Panc1 (cell line): ENCODE data around the gene PCDHA12. TPM values are rescaled to one million over a fixed set of nuclear protein-coding genes. Genes with fewer than 3 reads are reported as not detected.
A peak's percentile ranks its signal among the peaks of the same experiment; 100 is the strongest.

Experiments
- ATAC-seq: fragments of 200-7000 bp; cut with Tn5 transposase; 2 replicates; pipeline ENCODE4 v1.9.1; 2020; ENCODE audit warnings: mild to moderate bottlenecking, moderate library complexity
- BruUV-seq: library from RNA; stranded (reverse); fragments of 400-500 nt; replicated peaks from 2 replicates; lab custom pipeline; 2021; lab: Mats Ljungman, UMichigan
- CTCF ChIA-PET: fragments of 300-600 bp; sonication (Branson Sonifier 250); formaldehyde crosslinking; loops from one replicate; lab custom pipeline; 2022; ENCODE audit warnings: antibody characterized with exemption; lab: Charles Lee
- POLR2A ChIA-PET: fragments of 300-600 bp; sonication (Branson Sonifier 250); formaldehyde crosslinking; loops from one replicate; lab custom pipeline; 2022; ENCODE audit warnings: antibody characterized with exemption; lab: Charles Lee
- DNase-seq: peaks from one replicate; pipeline ENCODE4 v3.0.0-alpha.2; 2010; ENCODE audit warnings: low read depth, low spot score
- H3K27ac ChIP-seq: 2 replicates; pipeline ENCODE4 v1.5.1; 2011; ENCODE audit warnings: mild to moderate bottlenecking, low read length, inconsistent platforms
- H3K27me3 ChIP-seq: fragments of 200-500 bp; sonication (Bioruptor generic); 2 replicates; pipeline ENCODE4 v1.6.0; 2014; ENCODE audit warnings: low read length, inconsistent platforms; ENCODE audit not compliant: control insufficient read depth, insufficient read depth
- H3K36me3 ChIP-seq: fragments of 200-500 bp; sonication (Bioruptor generic); 2 replicates; pipeline ENCODE4 v1.5.1; 2014; ENCODE audit warnings: inconsistent platforms, mild to moderate bottlenecking, low read length, moderate library complexity; ENCODE audit not compliant: control insufficient read depth, insufficient read depth
- H3K4me1 ChIP-seq: 2 replicates; pipeline ENCODE4 v1.5.1; 2011; ENCODE audit warnings: inconsistent platforms, mild to moderate bottlenecking, low read length, moderate library complexity; ENCODE audit not compliant: control insufficient read depth, insufficient read depth
- H3K4me3 ChIP-seq, 2 experiments: 2 replicates each; pipeline ENCODE4 v1.5.1; 2011 to 2012; ENCODE audit warnings: low read depth in 2 of 2, low read length in 2 of 2, mild to moderate bottlenecking in 2 of 2, inconsistent platforms in 1 of 2, moderate library complexity in 1 of 2
- H3K9me3 ChIP-seq: fragments of 200-500 bp; sonication (Bioruptor generic); 2 replicates; pipeline ENCODE4 v1.5.1; 2014; ENCODE audit warnings: low read depth, mild to moderate bottlenecking, inconsistent platforms, low read length, moderate library complexity; ENCODE audit not compliant: control insufficient read depth, insufficient read depth
- CTCF ChIP-seq: fragments of 450-650 bp; IDR thresholded peaks from 2 replicates; pipeline ENCODE4 v1.5.1; 2017; ENCODE audit warnings: mild to moderate bottlenecking
- POLR2AphosphoS5 ChIP-seq: IDR thresholded peaks from 2 replicates; pipeline ENCODE4 v1.6.1; 2012; ENCODE audit warnings: mild to moderate bottlenecking, low read depth, low read length, moderate library complexity
- SIN3A ChIP-seq: IDR thresholded peaks from 2 replicates; pipeline ENCODE4 v1.6.1; 2012; ENCODE audit warnings: low read depth, mild to moderate bottlenecking, low read length, moderate library complexity, borderline replicate concordance; ENCODE audit not compliant: insufficient read depth
- TCF7L2 ChIP-seq: IDR thresholded peaks from 2 replicates; pipeline ENCODE4 v1.6.1; 2011; ENCODE audit warnings: mild to moderate bottlenecking, low read depth, low read length, inconsistent platforms
- in situ Hi-C: cut with HindIII; loops from 2 replicates; pipeline ENCODE4 v1.10.0; 2016; ENCODE audit warnings: low sequenced_read_pairs, low pct_unique_long_range_greater_than_20kb
- intact Hi-C: fragments of 100-400 bp; cut with micrococcal nuclease; formaldehyde crosslinking; loops from one replicate; pipeline ENCODE4 v1.10.0; 2022; ENCODE audit not compliant: unreplicated experiment
- total RNA-seq: library from RNA; stranded (reverse); gene quantifications from one replicate; pipeline ENCODE4 v1.2.1, GENCODE V29; 2021; ENCODE audit not compliant: unreplicated experiment
- TF ChIP-seq, protein P1 (sequence below), 2 experiments: IDR thresholded peaks; 2 replicates each; pipeline ENCODE4 v1.6.1; 2011 to 2012; ENCODE audit warnings: low read depth in 2 of 2, control low read depth in 1 of 2, low read length in 1 of 2, mild to moderate bottlenecking in 1 of 2, moderate library complexity in 1 of 2; ENCODE audit not compliant: insufficient read depth in 1 of 2

The PCDHA12 gene
- total RNA-seq, 1 experiment from 2014 or later = 10.0 TPM

DNA sequence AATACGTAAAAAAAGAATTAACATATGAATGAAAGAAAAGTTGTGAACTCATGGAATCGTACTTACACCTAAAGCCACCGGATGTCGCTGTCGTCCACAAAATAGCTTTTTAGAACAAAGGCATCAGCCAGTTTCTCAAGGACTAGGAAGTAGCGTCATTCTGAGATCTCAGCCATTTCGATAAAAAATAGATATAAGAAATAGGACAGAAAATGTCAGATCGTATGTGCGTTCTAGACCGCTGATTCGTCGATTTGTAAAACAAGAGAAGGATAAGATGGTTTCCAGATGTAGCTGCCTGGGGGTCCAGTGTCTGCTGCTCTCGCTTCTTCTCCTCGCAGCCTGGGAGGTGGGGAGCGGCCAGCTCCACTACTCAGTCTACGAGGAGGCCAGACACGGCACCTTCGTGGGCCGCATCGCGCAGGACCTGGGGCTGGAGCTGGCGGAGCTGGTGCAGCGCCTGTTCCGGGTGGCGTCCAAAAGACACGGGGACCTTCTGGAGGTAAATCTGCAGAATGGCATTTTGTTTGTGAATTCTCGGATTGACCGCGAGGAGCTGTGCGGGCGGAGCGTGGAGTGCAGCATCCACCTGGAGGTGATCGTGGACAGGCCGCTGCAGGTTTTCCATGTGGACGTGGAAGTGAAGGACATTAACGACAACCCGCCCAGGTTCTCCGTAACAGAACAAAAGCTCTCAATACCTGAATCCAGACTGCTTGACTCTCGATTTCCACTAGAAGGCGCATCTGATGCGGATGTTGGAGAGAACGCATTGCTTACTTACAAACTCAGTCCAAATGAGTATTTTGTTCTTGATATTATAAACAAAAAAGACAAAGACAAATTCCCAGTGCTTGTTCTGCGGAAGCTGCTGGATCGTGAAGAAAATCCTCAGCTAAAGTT lies 19.1 kb upstream of the PCDHA12 start, which contains the start of gene PCDHA10:
Gene PCDHA10, plus strand, starts transcription at position 126 of the 903 bp plus-strand sequence. Its CDS starts 152 bp downstream, at position 278.
- Histone ChIP-seq H3K27ac (no peak within 1 kb of the TSS), H3K4me1 (no peaks in the 10 kb centered on the region), H3K36me3 (no peaks in the 10 kb centered on the region), H3K9me3 (no peaks in the 10 kb centered on the region), H3K27me3 (no peaks in the 10 kb centered on the region), H3K4me3 (no peak within 1 kb of the TSS)
- no peak for ATAC-seq
- in situ Hi-C loops = no loop called here
- ChIA-PET POLR2A (no interaction called here), CTCF (interaction anchor here (1.7 kb wide), 1 partner anchor 184 kb away, joined by 4 read pairs; no protein-coding TSS in a partner anchor)
- DNase-seq = no peak
- intact Hi-C loops = no loop called here
- BruUV-seq = no TSS peak
- TF ChIP-seq SIN3A = no peak
- no peak for TF ChIP-seq POLR2AphosphoS5
- no peak for TF ChIP-seq TCF7L2
- TF ChIP-seq CTCF = peak; percentile 22; the same call in 1 of the 2 replicates
- TF ChIP-seq, protein P1, sequence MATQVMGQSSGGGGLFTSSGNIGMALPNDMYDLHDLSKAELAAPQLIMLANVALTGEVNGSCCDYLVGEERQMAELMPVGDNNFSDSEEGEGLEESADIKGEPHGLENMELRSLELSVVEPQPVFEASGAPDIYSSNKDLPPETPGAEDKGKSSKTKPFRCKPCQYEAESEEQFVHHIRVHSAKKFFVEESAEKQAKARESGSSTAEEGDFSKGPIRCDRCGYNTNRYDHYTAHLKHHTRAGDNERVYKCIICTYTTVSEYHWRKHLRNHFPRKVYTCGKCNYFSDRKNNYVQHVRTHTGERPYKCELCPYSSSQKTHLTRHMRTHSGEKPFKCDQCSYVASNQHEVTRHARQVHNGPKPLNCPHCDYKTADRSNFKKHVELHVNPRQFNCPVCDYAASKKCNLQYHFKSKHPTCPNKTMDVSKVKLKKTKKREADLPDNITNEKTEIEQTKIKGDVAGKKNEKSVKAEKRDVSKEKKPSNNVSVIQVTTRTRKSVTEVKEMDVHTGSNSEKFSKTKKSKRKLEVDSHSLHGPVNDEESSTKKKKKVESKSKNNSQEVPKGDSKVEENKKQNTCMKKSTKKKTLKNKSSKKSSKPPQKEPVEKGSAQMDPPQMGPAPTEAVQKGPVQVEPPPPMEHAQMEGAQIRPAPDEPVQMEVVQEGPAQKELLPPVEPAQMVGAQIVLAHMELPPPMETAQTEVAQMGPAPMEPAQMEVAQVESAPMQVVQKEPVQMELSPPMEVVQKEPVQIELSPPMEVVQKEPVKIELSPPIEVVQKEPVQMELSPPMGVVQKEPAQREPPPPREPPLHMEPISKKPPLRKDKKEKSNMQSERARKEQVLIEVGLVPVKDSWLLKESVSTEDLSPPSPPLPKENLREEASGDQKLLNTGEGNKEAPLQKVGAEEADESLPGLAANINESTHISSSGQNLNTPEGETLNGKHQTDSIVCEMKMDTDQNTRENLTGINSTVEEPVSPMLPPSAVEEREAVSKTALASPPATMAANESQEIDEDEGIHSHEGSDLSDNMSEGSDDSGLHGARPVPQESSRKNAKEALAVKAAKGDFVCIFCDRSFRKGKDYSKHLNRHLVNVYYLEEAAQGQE (IDR thresholded peaks at IDR 0.05; ENCODE audit: insufficient read depth in 1 of 2, low read depth in 2 of 2, low read length in 1 of 2) = no peak

DNA sequence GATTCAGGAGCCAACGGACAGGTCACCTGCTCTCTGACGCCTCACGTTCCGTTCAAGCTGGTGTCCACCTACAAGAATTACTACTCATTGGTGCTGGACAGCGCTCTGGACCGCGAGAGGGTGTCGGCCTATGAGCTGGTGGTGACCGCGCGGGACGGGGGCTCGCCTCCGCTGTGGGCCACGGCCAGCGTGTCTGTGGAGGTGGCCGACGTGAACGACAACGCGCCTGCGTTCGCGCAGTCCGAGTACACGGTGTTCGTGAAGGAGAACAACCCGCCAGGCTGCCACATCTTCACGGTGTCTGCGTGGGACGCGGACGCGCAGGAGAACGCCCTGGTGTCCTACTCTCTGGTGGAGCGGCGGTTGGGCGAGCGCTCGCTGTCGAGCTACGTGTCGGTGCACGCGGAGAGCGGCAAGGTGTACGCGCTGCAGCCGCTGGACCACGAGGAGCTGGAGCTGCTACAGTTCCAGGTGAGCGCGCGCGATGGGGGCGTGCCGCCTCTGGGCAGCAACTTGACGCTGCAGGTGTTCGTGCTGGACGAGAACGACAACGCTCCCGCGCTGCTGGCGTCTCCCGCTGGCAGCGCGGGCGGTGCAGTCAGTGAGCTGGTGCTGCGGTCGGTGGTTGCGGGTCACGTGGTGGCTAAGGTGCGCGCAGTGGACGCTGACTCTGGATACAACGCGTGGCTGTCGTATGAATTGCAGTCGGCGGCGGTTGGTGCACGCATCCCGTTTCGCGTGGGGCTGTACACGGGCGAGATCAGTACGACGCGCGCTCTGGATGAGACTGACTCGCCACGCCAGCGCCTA lies 17.7 kb upstream of the PCDHA12 start:
- H3K4me1 ChIP-seq = no peaks in the 10 kb centered on the region
- intact Hi-C loops = no loop called here
- CTCF ChIA-PET = no interaction called here
- no peak overlapping the region for H3K4me3 ChIP-seq
- no TSS peak for BruUV-seq
- DNase-seq = no peak
- TF ChIP-seq CTCF (no peak), TCF7L2 (no peak), POLR2AphosphoS5 (no peak), SIN3A (no peak)
- TF ChIP-seq, protein P1 (IDR thresholded peaks at IDR 0.05; ENCODE audit: insufficient read depth in 1 of 2, low read depth in 2 of 2, low read length in 1 of 2) = no peak
- ATAC-seq = no peak
- no peaks in the 10 kb centered on the region for H3K36me3 ChIP-seq
- H3K27ac ChIP-seq = no peak overlapping the region
- no peaks in the 10 kb centered on the region for H3K9me3 ChIP-seq
- in situ Hi-C loops = no loop called here
- H3K27me3 ChIP-seq = no peaks in the 10 kb centered on the region
- POLR2A ChIA-PET = no interaction called here
